HG03354 (cell line): Measurements from ENCODE around the gene OR10AD1.
"Not testable (repeated sequence)": the region's sequence is repeated elsewhere in the genome, so short reads cannot be mapped to it uniquely, and the experiment has no call there.

Experiments used
- ATAC-seq: cut with Tn5 transposase; IDR thresholded peaks from one replicate; pipeline ENCODE4 v1.9.1; 2021; ENCODE audit warnings: mild to moderate bottlenecking; ENCODE audit not compliant: unreplicated experiment, poor library complexity, severe bottlenecking

Gene OR10AD1, protein sequence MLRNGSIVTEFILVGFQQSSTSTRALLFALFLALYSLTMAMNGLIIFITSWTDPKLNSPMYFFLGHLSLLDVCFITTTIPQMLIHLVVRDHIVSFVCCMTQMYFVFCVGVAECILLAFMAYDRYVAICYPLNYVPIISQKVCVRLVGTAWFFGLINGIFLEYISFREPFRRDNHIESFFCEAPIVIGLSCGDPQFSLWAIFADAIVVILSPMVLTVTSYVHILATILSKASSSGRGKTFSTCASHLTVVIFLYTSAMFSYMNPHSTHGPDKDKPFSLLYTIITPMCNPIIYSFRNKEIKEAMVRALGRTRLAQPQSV

GRCh38 chr12:48203192-48203591 lies at the start of gene OR10AD1:
Gene OR10AD1 (minus strand): TSS chr12:48203292. CDS start chr12:48203292, 0 bp downstream.
- no peak for ATAC-seq

DNA sequence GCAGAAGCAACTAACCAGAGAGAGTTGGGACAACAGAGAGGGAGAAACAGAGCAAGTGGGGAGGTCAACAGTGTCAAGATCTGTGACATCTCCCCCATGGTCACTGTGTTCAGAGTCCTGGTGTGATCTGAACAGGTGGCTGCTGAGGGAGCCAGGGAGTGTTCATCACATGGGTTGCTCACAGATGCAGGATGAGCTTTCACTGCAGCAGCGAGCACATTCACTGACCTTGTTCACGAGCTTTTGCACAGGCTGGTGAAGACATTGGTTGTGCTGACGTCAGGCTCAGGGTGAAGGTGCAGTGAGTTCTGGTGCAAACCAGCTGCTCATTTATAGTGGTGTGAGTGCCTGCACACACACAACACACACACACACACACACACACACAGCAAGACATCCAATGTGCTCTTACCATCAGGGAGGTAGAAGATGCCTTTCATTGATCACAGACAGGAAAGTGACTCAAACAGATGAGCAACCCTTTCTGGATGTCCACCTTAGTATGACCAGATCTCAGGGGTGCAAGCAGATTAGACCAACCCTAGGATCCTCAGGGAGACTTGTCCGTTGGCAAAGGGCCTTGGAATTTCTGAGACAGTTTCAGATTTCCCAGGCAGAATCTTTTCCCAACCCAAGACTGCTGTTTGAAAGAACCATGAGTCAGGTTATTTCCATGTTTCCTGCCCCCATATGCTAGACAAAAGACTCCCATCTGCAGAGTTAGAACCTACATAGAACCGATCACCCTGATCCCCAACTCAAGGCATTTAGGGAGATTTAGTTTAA lies 44.3 kb upstream of the OR10AD1 start:
- no peak for ATAC-seq

- ATAC-seq: no peak
These were observed 34.1 kb upstream of the OR10AD1 start for GRCh38 chr12:48237162-48237561.

DNA sequence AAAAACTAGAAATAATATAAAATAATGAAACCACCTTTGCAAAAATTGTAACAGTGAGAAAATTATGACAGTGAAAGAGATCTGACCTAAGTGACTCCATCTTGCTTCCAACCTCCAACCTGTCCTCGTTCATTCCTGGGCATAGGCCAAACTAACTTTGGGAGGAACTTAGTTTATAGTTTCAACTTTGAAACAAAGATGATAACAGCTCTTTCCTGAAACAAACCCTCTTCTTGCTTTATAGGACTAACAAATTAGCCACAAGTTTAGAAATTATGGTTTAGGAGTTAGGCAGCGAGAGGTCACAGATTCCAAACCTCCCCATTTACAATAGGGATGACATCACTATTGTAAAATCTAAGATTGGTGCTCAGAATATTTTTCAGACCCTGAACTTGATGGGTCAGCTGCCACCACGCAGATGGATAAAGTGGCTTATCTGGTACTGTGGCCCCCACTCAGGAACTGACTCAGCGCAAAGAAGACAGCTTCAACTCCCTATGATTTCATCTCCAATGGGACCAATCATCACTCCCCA lies 32.8 kb upstream of the OR10AD1 start:
- ATAC-seq: no peak

DNA sequence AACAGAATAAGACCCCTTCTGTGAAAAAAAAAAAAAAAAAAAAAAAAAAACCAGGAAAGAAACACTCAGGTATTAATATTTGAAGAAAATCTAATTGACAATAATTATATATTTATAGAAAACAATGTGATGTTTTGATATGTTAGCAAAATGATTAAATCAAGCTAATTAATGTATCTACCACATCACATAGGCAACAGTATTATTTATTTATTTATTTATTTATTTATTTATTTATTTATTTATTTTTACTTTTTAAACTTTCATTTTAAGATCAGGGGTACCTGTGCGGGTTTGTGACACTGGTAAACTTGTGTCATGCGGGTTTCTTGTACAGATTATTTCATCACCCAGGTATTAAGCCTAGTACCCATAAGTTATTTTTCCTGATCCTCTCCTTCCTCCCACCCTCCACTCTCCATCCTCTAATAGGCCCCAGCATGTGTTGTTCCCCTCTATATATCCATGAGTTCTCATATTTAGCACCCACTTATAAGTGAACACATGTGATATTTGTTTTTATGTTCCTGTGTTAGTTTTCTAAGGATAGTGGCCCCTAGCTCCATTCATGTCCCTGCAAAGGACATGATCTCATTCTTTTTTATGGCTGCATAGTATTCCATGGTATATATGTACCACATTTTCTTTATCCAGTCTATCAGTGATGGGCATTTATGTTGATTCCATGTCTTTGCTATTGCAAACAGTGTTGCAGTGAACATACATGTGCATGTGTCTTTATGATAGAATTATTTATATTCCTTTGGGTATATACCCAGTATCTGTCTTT lies 28.3 kb upstream of the OR10AD1 start:
- ATAC-seq: not testable (repeated sequence)

DNA sequence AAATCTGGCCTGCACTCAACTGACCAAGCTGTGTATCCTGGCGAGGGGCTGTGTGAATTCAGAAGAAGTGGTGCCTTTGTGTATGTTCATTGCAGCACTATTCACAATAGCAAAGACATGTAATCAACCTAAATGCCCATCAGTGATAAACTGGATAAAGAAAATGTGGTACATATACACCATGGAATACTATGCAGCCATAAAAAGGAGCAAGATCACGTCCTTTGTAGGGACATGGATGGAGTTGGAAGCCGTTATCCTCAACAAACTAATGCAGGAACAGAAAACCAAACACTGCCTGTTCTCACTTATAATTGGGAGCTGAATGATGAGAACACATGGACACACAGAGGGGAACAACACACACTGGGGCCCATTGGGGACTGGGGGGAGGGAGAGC lies 21.4 kb upstream of the OR10AD1 start:
- ATAC-seq: not testable (repeated sequence)

GRCh38 chr12:48221645-48222044 lies 18.6 kb upstream of the OR10AD1 start:
- ATAC-seq: no peak

- no peak for ATAC-seq
These were observed 17.6 kb upstream of the OR10AD1 start for GRCh38 chr12:48220701-48221100.

GRCh38 chr12:48219631-48220030 lies 16.5 kb upstream of the OR10AD1 start:
- ATAC-seq: no peak

DNA sequence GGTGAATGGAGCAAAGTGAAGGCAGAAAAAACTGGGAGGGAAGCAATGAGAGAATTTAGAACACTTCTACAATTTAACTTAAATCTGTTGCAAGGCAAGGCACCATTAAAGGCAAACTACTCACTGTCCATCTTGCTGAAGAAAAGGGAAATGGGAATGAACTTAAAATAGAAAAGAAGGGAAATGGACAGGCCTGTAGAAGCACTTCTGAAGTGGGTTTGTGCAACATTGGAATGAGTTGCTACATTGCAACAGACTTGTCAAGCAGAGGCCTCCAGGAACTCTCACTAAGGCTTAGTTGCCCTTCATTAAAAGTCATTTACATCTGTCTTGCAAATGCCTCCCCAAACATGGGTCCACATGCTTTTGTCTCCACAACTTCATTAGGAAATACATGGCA lies 13.7 kb upstream of the OR10AD1 start:
- ATAC-seq: no peak

DNA sequence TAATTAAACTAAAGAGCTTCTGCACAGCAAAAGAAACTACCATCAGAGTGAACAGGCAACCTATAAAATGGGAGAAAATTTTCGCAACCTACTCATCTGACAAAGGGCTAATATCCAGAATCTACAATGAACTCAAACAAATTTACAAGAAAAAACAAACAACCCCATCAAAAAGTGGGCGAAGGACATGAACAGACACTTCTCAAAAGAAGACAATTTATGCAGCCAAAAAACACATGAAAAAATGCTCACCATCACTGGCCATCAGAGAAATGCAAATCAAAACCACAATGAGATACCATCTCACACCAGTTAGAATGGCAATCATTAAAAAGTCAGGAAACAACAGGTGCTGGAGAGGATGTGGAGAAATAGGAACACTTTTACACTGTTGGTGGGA lies 6.4 kb upstream of the OR10AD1 start:
- not testable (repeated sequence) for ATAC-seq

DNA sequence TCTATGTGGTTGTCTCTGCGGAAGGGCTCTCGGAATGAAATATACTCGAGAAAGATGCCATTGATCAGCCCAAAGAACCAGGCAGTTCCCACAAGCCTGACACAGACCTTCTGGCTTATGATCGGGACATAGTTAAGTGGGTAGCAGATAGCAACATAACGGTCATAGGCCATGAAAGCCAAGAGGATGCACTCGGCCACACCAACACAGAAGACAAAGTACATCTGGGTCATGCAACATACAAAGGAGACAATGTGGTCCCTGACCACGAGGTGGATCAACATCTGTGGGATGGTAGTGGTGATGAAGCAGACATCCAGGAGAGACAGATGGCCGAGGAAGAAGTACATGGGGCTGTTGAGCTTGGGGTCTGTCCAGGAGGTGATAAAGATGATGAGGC lies 326 bp downstream of the OR10AD1 start:
- no peak for ATAC-seq

- no peak for ATAC-seq
These were observed 1.6 kb downstream of the OR10AD1 start for GRCh38 chr12:48201516-48201915.

DNA sequence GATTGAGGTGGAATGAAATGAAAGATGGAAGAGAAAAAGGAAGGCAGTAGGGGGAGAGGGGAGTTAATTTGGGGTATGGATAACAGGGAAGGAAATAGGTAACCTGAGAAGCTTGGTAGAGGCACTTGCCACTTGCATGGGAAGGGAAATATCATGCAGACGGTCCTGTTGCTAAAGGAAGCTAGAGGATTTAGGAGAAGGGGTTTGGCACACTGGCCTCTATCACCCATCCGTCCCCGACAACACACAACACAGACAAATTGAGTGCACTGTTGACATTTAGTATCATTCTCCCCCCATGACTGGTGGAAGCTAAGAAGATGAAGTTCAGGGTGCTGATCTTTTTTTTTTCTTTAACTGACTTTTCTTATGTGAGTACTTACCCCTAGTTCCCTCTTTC lies 2.0 kb downstream of the OR10AD1 start:
- ATAC-seq: no peak

GRCh38 chr12:48199774-48200221 lies 3.3 kb downstream of the OR10AD1 start:
- no peak for ATAC-seq

DNA sequence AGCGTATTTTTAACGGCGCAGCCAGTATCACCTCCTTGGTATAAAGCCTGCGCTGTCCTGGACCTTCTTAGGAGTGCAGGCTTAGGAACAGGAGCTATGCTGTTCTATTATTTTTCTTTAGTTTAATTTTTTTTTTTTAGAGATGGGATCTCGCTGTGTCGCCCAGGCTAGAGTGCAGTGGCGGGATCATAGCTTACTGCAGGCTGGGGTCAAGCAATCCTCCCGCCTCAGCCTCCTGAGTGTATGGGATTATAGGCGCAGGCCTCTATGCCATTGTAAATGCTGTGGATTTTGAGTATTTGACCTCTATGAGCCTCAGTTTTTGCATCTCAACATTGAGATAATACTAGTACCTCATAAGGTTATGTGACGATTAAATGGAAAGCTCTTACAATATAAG lies 4.1 kb downstream of the OR10AD1 start:
- ATAC-seq: no peak

- peak; percentile 31 for ATAC-seq
These were observed 4.5 kb downstream of the OR10AD1 start for GRCh38 chr12:48198672-48198971.

GRCh38 chr12:48197971-48198671 lies 5.0 kb downstream of the OR10AD1 start:
- ATAC-seq: peak; percentile 100

DNA sequence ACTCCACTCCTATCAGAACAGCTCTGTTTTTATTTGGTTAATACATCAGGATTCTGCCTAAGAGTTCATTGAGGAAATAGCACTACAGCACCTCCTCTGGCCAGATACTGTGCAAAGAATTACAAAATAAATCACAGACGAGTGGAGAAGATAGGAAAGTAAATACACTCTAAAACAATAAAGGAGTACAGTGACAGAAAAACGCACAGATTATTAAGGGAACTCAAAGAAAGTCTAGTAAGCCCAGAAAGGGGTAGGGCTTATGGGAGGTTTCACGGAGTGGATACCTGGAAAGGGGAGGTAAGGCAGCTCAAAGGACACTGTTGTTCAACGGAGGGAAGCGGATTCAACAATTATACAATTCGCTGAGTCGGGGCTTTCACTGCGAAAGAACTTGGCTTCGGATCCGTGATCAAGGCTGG lies 5.5 kb downstream of the OR10AD1 start:
- ATAC-seq: peak; percentile 33

GRCh38 chr12:48194799-48195201 lies 8.3 kb downstream of the OR10AD1 start:
- ATAC-seq: no peak
